DMS53 treated with DMSO at 0.1 percent for 48 hours (cell line): ENCODE results near the gene ZNF746.
"Not testable (repeated sequence)": the region's sequence is repeated elsewhere in the genome, so short reads cannot be mapped to it uniquely, and the experiment has no call there.

Experiments used
- DNase-seq: peaks from one replicate; lab custom pipeline; 2025; ENCODE audit not compliant: unreplicated experiment; lab: John Stamatoyannopoulos, UW

Gene ZNF746

GRCh38 chr7:149459540-149460452 is 37.8 kb downstream of the ZNF746 start:
- no peak for DNase-seq

- no peak for DNase-seq
Measured at GRCh38 chr7:149459201-149459539, 38.4 kb downstream of the ZNF746 start.

GRCh38 chr7:149458235-149458634 is 39.4 kb downstream of the ZNF746 start:
- no peak for DNase-seq

GRCh38 chr7:149457766-149458165 is 39.8 kb downstream of the ZNF746 start:
- DNase-seq = no peak

- DNase-seq = no peak
Measured at GRCh38 chr7:149456506-149457421, 40.8 kb downstream of the ZNF746 start.

- no peak for DNase-seq
Measured at GRCh38 chr7:149455175-149455950, 42.2 kb downstream of the ZNF746 start.

GRCh38 chr7:149454750-149455149 is 42.9 kb downstream of the ZNF746 start:
- no peak for DNase-seq

- DNase-seq = no peak
Measured at GRCh38 chr7:149454006-149454405, 43.6 kb downstream of the ZNF746 start.

GRCh38 chr7:149450821-149451220 is 46.8 kb downstream of the ZNF746 start:
- no peak for DNase-seq

GRCh38 chr7:149449897-149450296 is 47.7 kb downstream of the ZNF746 start:
- no peak for DNase-seq

GRCh38 chr7:149448961-149449360 is 48.6 kb downstream of the ZNF746 start:
- DNase-seq = no peak

GRCh38 chr7:149446026-149446425 is 51.6 kb downstream of the ZNF746 start:
- not testable (repeated sequence) for DNase-seq

GRCh38 chr7:149444287-149444686 is 53.3 kb downstream of the ZNF746 start:
- DNase-seq = no peak

GRCh38 chr7:149443523-149443922 is 54.1 kb downstream of the ZNF746 start:
- no peak for DNase-seq

- DNase-seq = no peak
Measured at GRCh38 chr7:149442924-149443323, 54.7 kb downstream of the ZNF746 start.

GRCh38 chr7:149440222-149440621 is 57.4 kb downstream of the ZNF746 start:
- DNase-seq = no peak

GRCh38 chr7:149436358-149436757 is 61.3 kb downstream of the ZNF746 start:
- no peak for DNase-seq

GRCh38 chr7:149433124-149433523 is 64.5 kb downstream of the ZNF746 start:
- DNase-seq = no peak

- DNase-seq = no peak
Measured at GRCh38 chr7:149432121-149432691, 65.4 kb downstream of the ZNF746 start.

GRCh38 chr7:149431486-149432120 is 66.0 kb downstream of the ZNF746 start:
- DNase-seq = no peak
